Measurements from ENCODE around the gene MARCKS.

DNA sequence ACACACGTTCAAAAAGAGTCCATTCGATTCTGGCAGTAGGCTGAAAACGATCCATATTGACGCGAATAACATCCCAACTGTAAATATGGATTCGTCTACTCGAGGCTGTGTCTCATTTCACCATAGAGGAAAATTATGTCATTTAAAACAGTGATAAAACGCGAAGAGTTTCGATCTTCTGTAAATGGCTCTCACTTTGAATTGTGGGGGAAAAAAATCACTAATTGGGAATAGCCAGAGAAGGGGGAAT lies 845 bp upstream of the MARCKS start:
- TF ChIP-seq, protein P1, sequence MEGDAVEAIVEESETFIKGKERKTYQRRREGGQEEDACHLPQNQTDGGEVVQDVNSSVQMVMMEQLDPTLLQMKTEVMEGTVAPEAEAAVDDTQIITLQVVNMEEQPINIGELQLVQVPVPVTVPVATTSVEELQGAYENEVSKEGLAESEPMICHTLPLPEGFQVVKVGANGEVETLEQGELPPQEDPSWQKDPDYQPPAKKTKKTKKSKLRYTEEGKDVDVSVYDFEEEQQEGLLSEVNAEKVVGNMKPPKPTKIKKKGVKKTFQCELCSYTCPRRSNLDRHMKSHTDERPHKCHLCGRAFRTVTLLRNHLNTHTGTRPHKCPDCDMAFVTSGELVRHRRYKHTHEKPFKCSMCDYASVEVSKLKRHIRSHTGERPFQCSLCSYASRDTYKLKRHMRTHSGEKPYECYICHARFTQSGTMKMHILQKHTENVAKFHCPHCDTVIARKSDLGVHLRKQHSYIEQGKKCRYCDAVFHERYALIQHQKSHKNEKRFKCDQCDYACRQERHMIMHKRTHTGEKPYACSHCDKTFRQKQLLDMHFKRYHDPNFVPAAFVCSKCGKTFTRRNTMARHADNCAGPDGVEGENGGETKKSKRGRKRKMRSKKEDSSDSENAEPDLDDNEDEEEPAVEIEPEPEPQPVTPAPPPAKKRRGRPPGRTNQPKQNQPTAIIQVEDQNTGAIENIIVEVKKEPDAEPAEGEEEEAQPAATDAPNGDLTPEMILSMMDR (optimal IDR thresholded peaks at IDR 0.05 in 1 of 3, IDR thresholded peaks at IDR 0.05 in 1 of 3, conservative IDR thresholded peaks at IDR 0.05 in 1 of 3; ENCODE audit: extremely low read depth in 1 of 3, insufficient read depth in 2 of 3, low read length in 3 of 3): no peak
- TF ChIP-seq EZH2 (IDR thresholded peaks at IDR 0.05; ENCODE audit: low read length): no peak

Measured in keratinocyte (primary cell).